GM12878 (cell line): ENCODE data around the gene ZNF682. TPM values are rescaled to one million over a fixed set of nuclear protein-coding genes. Genes with fewer than 3 reads are reported as not detected.

Experiments used
- ATAC-seq: fragments of 200-7000 bp; cut with Tn5 transposase; 3 replicates; pipeline ENCODE4 v1.9.1; 2020; ENCODE audit warnings: mild to moderate bottlenecking, moderate library complexity
- BruUV-seq: library from RNA; stranded (reverse); fragments of 400-500 nt; replicated peaks from 2 replicates; lab custom pipeline; 2021; lab: Mats Ljungman, UMichigan
- CTCF ChIA-PET: fragments of 300-600 bp; sonication (Branson Sonifier 250); formaldehyde crosslinking; extraction: SDS; loops from one replicate; lab custom pipeline; 2021; ENCODE audit warnings: inconsistent platforms; lab: Yijun Ruan, JAX
- POLR2A ChIA-PET: fragments of 350-600 bp; formaldehyde crosslinking; extraction: SDS; loops from one replicate; lab custom pipeline; 2021; ENCODE audit warnings: inconsistent platforms; lab: Charles Lee
- RAD21 ChIA-PET: fragments of 300-600 bp; sonication (Branson Sonifier 250); formaldehyde crosslinking; loops from one replicate; lab custom pipeline; 2023; ENCODE audit warnings: antibody characterized with exemption; ENCODE audit not compliant: unreplicated experiment; lab: Charles Lee
- SMC1A ChIA-PET: fragments of 300-600 bp; sonication (Branson Sonifier 250); formaldehyde crosslinking; loops from one replicate; lab custom pipeline; 2023; ENCODE audit not compliant: unreplicated experiment, uncharacterized antibody; lab: Charles Lee
- DNase-seq: peaks from one replicate; pipeline ENCODE4 v3.0.0-alpha.2; 2011; ENCODE audit warnings: low read depth, low spot score
- FAIRE-seq: peaks from 3 replicates; lab custom pipeline; 2011; peaks lifted over from hg19 to GRCh38; lab: Jason Lieb, UNC
- H2AFZ ChIP-seq: 2 replicates; pipeline ENCODE4 v1.6.0; 2011; ENCODE audit warnings: low read depth, low read length, control low read depth; ENCODE audit not compliant: control insufficient read depth
- H3K27ac ChIP-seq: 2 replicates; pipeline ENCODE4 v1.5.1; 2011; ENCODE audit warnings: control low read depth; ENCODE audit not compliant: control insufficient read depth, insufficient read depth
- H3K27me3 ChIP-seq, 2 experiments: replicated peaks in 1 of 2; 2 replicates each; pipeline versions ENCODE4 v1.6.0 to v1.6.1; 2011; ENCODE audit warnings: low read length in 1 of 2; ENCODE audit not compliant: control insufficient read depth in 2 of 2, insufficient read depth in 2 of 2
- H3K36me3 ChIP-seq, 2 experiments: 2 replicates each; pipeline ENCODE4 v1.5.1; 2011; ENCODE audit warnings: low read length in 1 of 2; ENCODE audit not compliant: control insufficient read depth in 2 of 2, insufficient read depth in 2 of 2
- H3K4me1 ChIP-seq: 2 replicates; pipeline ENCODE4 v1.6.1; 2011; ENCODE audit warnings: mild to moderate bottlenecking, low read length, moderate library complexity, mixed read lengths; ENCODE audit not compliant: control insufficient read depth, insufficient read depth
- H3K4me2 ChIP-seq: 2 replicates; pipeline ENCODE4 v1.6.0; 2011; ENCODE audit warnings: control low read depth; ENCODE audit not compliant: control insufficient read depth, insufficient read depth
- H3K4me3 ChIP-seq: fragments of 200-600 bp; sonication (generic); 2 replicates; pipeline ENCODE4 v1.5.1; 2016
- H3K79me2 ChIP-seq: 2 replicates; pipeline ENCODE4 v1.6.0; 2011; ENCODE audit warnings: low read length; ENCODE audit not compliant: control insufficient read depth, insufficient read depth
- H3K9ac ChIP-seq: 2 replicates; pipeline ENCODE4 v1.8.0; 2011; ENCODE audit warnings: low read length, control low read depth, mixed read lengths; ENCODE audit not compliant: control insufficient read depth, insufficient read depth
- H3K9me3 ChIP-seq: replicated peaks from 3 replicates; pipeline ENCODE4 v1.5.1; 2011; ENCODE audit warnings: mild to moderate bottlenecking, low read length; ENCODE audit not compliant: control insufficient read depth, insufficient read depth
- H4K20me1 ChIP-seq: 2 replicates; pipeline ENCODE4 v1.6.0; 2011; ENCODE audit not compliant: control insufficient read depth, insufficient read depth
- CHD4 ChIP-seq: fragments of 200-600 bp; sonication (generic); IDR thresholded peaks from 2 replicates; pipeline ENCODE4 v1.6.1; 2016; ENCODE audit warnings: mild to moderate bottlenecking
- JUNB ChIP-seq: IDR thresholded peaks from 2 replicates; pipeline ENCODE4 v1.6.1; 2016; ENCODE audit warnings: antibody characterized with exemption, mild to moderate bottlenecking
- NFIC ChIP-seq: IDR thresholded peaks from 2 replicates; pipeline ENCODE4 v1.6.1; 2012; ENCODE audit warnings: low read depth, mild to moderate bottlenecking, inconsistent platforms, low read length, moderate library complexity
- TBL1XR1 ChIP-seq: IDR thresholded peaks from 2 replicates; pipeline ENCODE4 v1.6.1; 2012; ENCODE audit warnings: low read depth, low read length, improper control_type of control experiment
- WGBS: methylation state at CpG from one replicate; pipeline ENCODE4 v1.1.6; 2016; ENCODE audit warnings: low lambda C conversion rate; ENCODE audit not compliant: insufficient replicate concordance, insufficient coverage; ENCODE audit errors: missing lambda C conversion rate; 5-methylcytosine and 5-hydroxymethylcytosine counted together
- in situ Hi-C: fragments of 300-500 bp; cut with MboI; formaldehyde crosslinking; loops from 9 replicates; pipeline ENCODE4 v1.14.3; 2018; ENCODE audit warnings: mixed read lengths
- intact Hi-C: fragments of 100-400 bp; cut with micrococcal nuclease; formaldehyde crosslinking; loops from one replicate; pipeline ENCODE4 v1.14.2; 2022; ENCODE audit not compliant: unreplicated experiment
- polyA plus RNA-seq, 11 experiments: library from polyadenylated mRNA; depleted of rRNA in 4 of 11; unstranded in 6 of 11; stranded (reverse) in 5 of 11; fragments of >200 nt; fragmentation: Nextera tagmentation in 4 of 11; fragmentation: Illumina TruSeq in 1 of 11; extraction: Ambion mirVana in 4 of 11; extraction: Trizol in 1 of 11; gene quantifications; 1 replicate in 1 of 11; 2 replicates in 10 of 11; pipeline versions ENCODE4 v1.2.1 to v1.2.3, GENCODE V29; 2011 to 2016; ENCODE audit warnings: inconsistent platforms in 2 of 11, missing spikeins in 2 of 11, low read depth in 1 of 11
- total RNA-seq, 4 experiments: library from RNA; depleted of rRNA in 3 of 4; stranded (reverse); fragments of >200 nt in 3 of 4; fragmentation: Illumina TruSeq in 1 of 4; extraction: Trizol in 1 of 4; gene quantifications; 2 replicates each; pipeline versions ENCODE4 v1.2.1 to v1.2.3, GENCODE V29; 2013 to 2021
- TF ChIP-seq, protein P1 (sequence below): fragments of 450-650 bp; IDR thresholded peaks from 2 replicates; pipeline ENCODE4 v1.6.1; 2018; ENCODE audit warnings: mild to moderate bottlenecking, low read depth, moderate library complexity; ENCODE audit not compliant: partially characterized antibody
- TF ChIP-seq, protein P2 (sequence below): IDR thresholded peaks from 2 replicates; pipeline ENCODE4 v1.6.1; 2011; ENCODE audit warnings: borderline replicate concordance, low read depth, mild to moderate bottlenecking, moderate library complexity, low read length; ENCODE audit not compliant: insufficient read depth, poor library complexity, severe bottlenecking

Gene ZNF682
- total and polyA plus RNA-seq, 10 of the 15 experiments (the other 5 are each of a cell fraction or from before 2014, with no cell fraction given) = 0.06 to 1.6 (median 0.27) TPM; not detected in 3

DNA sequence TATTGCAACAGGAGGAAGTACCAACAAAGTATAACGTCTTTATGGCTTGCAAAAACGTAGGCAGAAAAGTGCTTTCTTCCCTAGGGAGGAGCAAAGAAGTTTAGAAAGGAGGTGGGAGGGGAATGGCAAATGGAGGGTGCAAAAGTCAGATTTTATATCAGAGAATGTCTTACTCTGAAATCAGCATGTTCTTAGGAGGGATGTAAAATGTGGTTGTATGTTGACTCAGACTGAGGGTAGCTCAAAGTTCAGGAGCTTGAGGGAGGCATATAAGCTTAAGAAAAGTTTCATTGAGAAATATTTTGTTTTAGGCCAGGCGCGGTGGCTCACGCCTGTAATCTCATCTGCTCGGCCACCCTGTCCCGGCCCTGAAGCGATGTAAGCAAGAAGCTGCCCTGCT, 40.2 kb upstream of the ZNF682 start:
- RAD21 ChIA-PET = no interaction called here
- H3K4me2 ChIP-seq = no peak overlapping the region
- SMC1A ChIA-PET = no interaction called here
- no peak for FAIRE-seq
- 84% methylated on average over 8 of the region's 8 CpGs for WGBS
- no peaks in the 10 kb centered on the region for H4K20me1 ChIP-seq
- POLR2A ChIA-PET = interaction anchor here (0.6 kb wide), 1 partner anchor 156 kb away, joined by 7 read pairs; no protein-coding TSS in a partner anchor
- no peak overlapping the region for H2AFZ ChIP-seq
- no peak for DNase-seq
- CTCF ChIA-PET = interaction anchor here (0.6 kb wide), 1 partner anchor 481 kb away, joined by 4 read pairs; no protein-coding TSS in a partner anchor
- no TSS peak for BruUV-seq
- no peak for ATAC-seq
- H3K9ac ChIP-seq = no peak overlapping the region
- H3K36me3 ChIP-seq = no peaks in the 10 kb centered on the region
- intact Hi-C loops (no loop called here), in situ Hi-C loops (no loop called here)
- H3K27ac ChIP-seq = no peak overlapping the region
- no peak overlapping the region for H3K4me3 ChIP-seq
- no peaks in the 10 kb centered on the region for H3K4me1 ChIP-seq
- H3K27me3 ChIP-seq = no peaks in the 10 kb centered on the region
- TF ChIP-seq, protein P1, sequence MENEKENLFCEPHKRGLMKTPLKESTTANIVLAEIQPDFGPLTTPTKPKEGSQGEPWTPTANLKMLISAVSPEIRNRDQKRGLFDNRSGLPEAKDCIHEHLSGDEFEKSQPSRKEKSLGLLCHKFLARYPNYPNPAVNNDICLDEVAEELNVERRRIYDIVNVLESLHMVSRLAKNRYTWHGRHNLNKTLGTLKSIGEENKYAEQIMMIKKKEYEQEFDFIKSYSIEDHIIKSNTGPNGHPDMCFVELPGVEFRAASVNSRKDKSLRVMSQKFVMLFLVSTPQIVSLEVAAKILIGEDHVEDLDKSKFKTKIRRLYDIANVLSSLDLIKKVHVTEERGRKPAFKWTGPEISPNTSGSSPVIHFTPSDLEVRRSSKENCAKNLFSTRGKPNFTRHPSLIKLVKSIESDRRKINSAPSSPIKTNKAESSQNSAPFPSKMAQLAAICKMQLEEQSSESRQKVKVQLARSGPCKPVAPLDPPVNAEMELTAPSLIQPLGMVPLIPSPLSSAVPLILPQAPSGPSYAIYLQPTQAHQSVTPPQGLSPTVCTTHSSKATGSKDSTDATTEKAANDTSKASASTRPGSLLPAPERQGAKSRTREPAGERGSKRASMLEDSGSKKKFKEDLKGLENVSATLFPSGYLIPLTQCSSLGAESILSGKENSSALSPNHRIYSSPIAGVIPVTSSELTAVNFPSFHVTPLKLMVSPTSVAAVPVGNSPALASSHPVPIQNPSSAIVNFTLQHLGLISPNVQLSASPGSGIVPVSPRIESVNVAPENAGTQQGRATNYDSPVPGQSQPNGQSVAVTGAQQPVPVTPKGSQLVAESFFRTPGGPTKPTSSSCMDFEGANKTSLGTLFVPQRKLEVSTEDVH = no peak
- TF ChIP-seq JUNB (no peak), TBL1XR1 (no peak), NFIC (no peak), CHD4 (no peak)
- TF ChIP-seq, protein P2, sequence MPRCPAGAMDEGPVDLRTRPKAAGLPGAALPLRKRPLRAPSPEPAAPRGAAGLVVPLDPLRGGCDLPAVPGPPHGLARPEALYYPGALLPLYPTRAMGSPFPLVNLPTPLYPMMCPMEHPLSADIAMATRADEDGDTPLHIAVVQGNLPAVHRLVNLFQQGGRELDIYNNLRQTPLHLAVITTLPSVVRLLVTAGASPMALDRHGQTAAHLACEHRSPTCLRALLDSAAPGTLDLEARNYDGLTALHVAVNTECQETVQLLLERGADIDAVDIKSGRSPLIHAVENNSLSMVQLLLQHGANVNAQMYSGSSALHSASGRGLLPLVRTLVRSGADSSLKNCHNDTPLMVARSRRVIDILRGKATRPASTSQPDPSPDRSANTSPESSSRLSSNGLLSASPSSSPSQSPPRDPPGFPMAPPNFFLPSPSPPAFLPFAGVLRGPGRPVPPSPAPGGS = no peak
- H3K9me3 ChIP-seq = no peaks in the 10 kb centered on the region; the same call in 1 of the 3 replicates
- H3K79me2 ChIP-seq = no peaks in the 10 kb centered on the region
